Mesangial cell (primary cell): ENCODE measurements around the gene MGAT2. TPM values are rescaled to one million over a fixed set of nuclear protein-coding genes. Genes with fewer than 3 reads are reported as not detected.

ENCODE experiments used
- total RNA-seq: library from RNA; depleted of rRNA; stranded (reverse); fragments of >200 nt; gene quantifications from 2 replicates; pipeline ENCODE4 v1.2.3, GENCODE V29; 2015

Gene MGAT2
- total RNA-seq: 36.8 and 54.6 TPM in 2 replicates

DNA sequence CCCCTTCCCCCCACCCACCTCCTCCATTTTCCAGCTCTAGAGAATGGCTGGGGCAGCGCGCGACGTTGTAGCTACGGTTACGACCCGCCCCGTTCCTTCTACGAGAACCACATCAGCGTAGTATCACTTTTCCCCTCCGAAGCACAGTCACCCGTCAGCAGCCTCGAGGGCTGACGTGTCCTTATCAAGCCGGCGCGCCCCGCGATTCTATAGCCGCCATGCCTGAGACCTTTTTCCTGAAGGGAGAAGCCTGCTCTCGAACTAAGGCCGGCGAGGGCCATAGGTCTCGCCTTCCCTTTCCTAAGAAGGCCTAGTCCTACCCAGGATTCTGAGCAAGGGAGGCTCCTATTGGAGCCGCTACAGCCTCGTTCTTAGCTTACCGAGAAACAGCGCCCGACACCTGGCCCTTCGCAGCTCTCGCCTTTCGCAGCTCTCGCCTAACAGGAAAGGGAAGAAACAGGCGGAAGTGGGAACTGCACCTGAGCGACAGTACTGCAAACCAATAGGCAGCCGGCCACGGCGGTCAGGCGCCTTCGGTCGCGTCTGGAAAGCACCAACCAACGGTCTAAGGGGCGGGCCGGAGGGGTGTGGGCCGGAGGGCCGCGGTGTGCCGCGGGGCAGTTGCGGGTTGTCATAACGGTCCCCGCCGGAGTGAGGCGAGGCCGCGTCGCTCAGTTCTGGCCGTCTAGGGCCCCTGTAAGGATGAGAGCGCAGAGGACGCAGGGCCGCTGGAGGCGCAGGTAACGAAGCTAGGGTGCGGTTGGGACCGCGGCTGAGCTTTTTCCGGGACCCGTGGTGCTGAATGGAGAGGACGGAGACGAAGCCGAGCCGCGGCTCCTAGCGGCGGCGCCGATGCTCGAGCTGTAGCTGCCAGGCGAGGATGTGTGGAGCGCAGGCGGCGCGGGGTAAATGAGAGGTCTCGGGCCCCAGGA lies at the start of gene MGAT2, which contains the start of gene RPL36AL:
MGAT2 (plus strand) TSS at position 618 of the 932 bp plus-strand sequence. CDS start 470 bp downstream, outside the sequence.
RPL36AL (minus strand) TSS at position 445 of the 932 bp plus-strand sequence. CDS start 1,522 bp downstream, outside the sequence.

DNA sequence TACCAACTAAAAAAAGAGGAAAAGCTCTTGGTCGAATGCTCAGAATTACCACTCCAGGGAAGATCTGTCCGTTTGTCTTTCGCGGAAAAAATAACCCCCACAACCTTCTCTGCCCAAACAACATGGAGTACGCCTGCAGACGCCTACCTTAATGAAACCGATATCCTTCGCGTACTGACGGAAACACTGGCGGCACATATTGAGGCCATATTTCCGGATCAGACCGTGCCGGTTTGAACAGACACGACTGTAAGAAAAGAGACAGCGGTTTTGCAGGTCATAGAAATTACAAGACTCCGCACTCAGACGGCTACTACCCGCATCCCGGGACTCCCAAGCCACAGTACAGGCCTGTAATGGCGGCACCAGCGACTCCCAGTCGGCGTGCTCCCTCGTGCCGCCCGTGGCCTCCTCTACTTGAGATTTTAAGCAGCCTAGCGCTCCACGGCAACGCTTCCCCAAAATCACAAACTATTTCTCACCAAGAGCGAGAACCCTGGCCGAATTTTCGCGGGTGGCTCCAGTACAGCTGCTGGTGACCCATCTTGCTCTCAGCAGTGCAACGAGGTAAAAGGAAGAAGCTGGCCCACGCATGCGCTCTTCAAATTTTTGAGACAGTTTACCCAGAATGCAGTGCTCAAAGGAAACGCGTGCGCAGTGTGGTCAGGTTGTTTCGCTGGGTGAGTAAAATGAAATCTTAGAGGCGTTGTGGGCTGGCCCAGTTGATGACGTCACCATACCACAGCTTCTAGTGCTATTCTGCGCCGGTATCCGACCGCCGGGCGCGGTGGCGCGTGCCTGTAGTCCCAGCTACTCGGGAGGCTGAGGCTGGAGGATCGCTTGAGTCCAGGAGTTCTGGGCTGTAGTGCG lies 34.6 kb upstream of the MGAT2 start, which contains the start of gene RPS29:
RPS29 (minus strand) TSS at position 578 of the 870 bp plus-strand sequence; CDS start at position 544, 34 bp downstream.

DNA sequence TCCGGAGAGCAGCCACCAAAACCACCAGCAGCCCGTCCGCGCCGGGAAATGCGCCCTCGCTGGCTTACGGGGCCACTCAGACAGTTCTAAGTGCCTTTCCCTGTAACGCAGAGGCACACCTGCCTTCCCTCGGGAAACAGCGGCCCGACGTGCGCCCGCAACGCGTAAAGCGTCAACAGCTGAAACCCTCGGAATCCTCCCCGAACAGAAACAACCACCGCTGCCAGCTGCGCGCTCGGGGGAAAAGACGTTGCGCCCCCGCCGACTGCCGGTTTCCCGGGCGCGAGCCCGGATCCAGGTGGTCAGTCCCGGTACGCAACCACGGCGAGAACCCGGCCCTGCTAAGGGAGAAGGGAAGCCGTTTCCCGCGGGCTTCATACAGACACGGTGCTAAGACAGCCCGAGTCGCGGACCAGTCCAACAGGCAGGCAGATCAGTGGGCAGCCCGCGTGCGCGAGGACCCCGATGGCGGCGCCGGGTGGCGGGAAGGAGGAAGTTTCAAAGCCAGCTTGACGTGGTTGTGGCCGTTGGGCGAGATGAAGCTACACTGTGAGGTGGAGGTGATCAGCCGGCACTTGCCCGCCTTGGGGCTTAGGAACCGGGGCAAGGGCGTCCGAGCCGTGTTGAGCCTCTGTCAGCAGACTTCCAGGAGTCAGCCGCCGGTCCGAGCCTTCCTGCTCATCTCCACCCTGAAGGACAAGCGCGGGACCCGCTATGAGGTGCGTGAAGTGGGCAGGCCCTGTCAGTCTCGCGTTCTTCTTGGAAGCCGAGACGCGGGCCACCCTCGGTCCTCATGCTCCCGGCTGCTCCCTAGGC lies 21.9 kb upstream of the MGAT2 start, which contains the start of gene LRR1:
LRR1 (plus strand) TSS at position 456 of the 816 bp plus-strand sequence; CDS start at position 537, 81 bp downstream.

DNA sequence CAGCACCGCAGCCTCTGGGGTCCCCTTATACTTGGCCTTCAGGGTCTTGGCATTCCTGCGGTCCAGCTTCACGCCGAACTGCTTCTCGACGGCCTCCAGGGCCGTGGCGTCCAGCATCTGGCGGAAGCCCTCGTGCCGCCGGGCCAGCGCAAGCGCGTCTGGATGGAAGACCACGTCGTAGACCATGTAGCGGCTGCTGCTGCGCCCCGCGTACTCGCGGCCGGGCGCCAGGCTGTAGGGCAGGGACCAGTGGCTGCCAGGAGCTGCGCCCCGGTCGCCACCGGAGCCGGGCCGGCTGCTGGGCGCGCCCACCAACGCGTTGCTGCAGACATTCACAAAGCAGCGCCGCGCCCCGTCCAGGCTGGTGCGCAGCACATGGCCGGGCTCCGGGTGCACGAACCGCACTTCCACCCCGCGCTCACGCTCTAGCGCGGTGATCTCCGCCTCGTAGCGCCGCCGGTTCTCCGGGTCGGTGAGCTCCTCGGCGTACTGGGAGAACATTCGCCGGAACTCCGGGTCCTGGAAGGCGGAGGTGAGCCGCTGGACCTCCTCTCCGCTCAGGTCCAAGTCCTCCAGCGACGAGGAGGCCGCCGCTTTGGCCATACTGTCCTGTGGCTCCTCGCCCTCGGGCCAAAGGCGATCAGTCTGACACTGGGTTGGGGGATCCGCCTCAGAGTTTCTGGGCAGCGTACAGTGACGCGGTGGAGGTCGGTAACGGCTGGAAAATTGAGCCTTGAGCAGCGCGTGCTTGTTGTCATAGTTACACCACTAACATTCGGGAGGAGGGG lies 14.1 kb downstream of the MGAT2 start, which contains the start of gene DNAAF2:
DNAAF2 (minus strand) TSS at position 698 of the 788 bp plus-strand sequence; CDS start at position 603, 95 bp downstream.

Other genes starting within 250 kb of the MGAT2 start
- gene RPS29, start 34.4 kb upstream of the MGAT2 start, total RNA-seq: 5,474 and 6,629 TPM in 2 replicates
- 2.8 and 23.5 TPM in 2 replicates for gene LRR1, start 21.9 kb upstream of the MGAT2 start, total RNA-seq
- gene RPL36AL, start 173 bp upstream of the MGAT2 start, total RNA-seq: 140 and 144 TPM in 2 replicates
- gene DNAAF2, start 14.4 kb downstream of the MGAT2 start, total RNA-seq: 10.8 and 11.4 TPM in 2 replicates
- gene POLE2, start 67.4 kb downstream of the MGAT2 start, total RNA-seq: 3.9 and 25.6 TPM in 2 replicates
- gene KLHDC1, start 72.3 kb downstream of the MGAT2 start, total RNA-seq: 0.38 and 0.49 TPM in 2 replicates
- gene KLHDC2, start 147.4 kb downstream of the MGAT2 start, total RNA-seq: 18.3 and 53.4 TPM in 2 replicates
- gene NEMF, start 232.0 kb downstream of the MGAT2 start, total RNA-seq: 18.3 and 21.3 TPM in 2 replicates